Panc1 (cell line): ENCODE measurements around the gene CCR5AS.

Experiments
- ATAC-seq: fragments of 200-7000 bp; cut with Tn5 transposase; 2 replicates; pipeline ENCODE4 v1.9.1; 2020; ENCODE audit warnings: mild to moderate bottlenecking, moderate library complexity
- BruUV-seq: library from RNA; stranded (reverse); fragments of 400-500 nt; replicated peaks from 2 replicates; lab custom pipeline; 2021; lab: Mats Ljungman, UMichigan
- CTCF ChIA-PET: fragments of 300-600 bp; sonication (Branson Sonifier 250); formaldehyde crosslinking; loops from one replicate; lab custom pipeline; 2022; ENCODE audit warnings: antibody characterized with exemption; lab: Charles Lee
- POLR2A ChIA-PET: fragments of 300-600 bp; sonication (Branson Sonifier 250); formaldehyde crosslinking; loops from one replicate; lab custom pipeline; 2022; ENCODE audit warnings: antibody characterized with exemption; lab: Charles Lee
- DNase-seq: peaks from one replicate; pipeline ENCODE4 v3.0.0-alpha.2; 2010; ENCODE audit warnings: low read depth, low spot score
- H3K27ac ChIP-seq: 2 replicates; pipeline ENCODE4 v1.5.1; 2011; ENCODE audit warnings: mild to moderate bottlenecking, low read length, inconsistent platforms
- H3K27me3 ChIP-seq: fragments of 200-500 bp; sonication (Bioruptor generic); 2 replicates; pipeline ENCODE4 v1.6.0; 2014; ENCODE audit warnings: low read length, inconsistent platforms; ENCODE audit not compliant: control insufficient read depth, insufficient read depth
- H3K36me3 ChIP-seq: fragments of 200-500 bp; sonication (Bioruptor generic); 2 replicates; pipeline ENCODE4 v1.5.1; 2014; ENCODE audit warnings: inconsistent platforms, mild to moderate bottlenecking, low read length, moderate library complexity; ENCODE audit not compliant: control insufficient read depth, insufficient read depth
- H3K4me1 ChIP-seq: 2 replicates; pipeline ENCODE4 v1.5.1; 2011; ENCODE audit warnings: inconsistent platforms, mild to moderate bottlenecking, low read length, moderate library complexity; ENCODE audit not compliant: control insufficient read depth, insufficient read depth
- H3K4me3 ChIP-seq, 2 experiments: 2 replicates each; pipeline ENCODE4 v1.5.1; 2011 to 2012; ENCODE audit warnings: low read depth in 2 of 2, low read length in 2 of 2, mild to moderate bottlenecking in 2 of 2, inconsistent platforms in 1 of 2, moderate library complexity in 1 of 2
- H3K9me3 ChIP-seq: fragments of 200-500 bp; sonication (Bioruptor generic); 2 replicates; pipeline ENCODE4 v1.5.1; 2014; ENCODE audit warnings: low read depth, mild to moderate bottlenecking, inconsistent platforms, low read length, moderate library complexity; ENCODE audit not compliant: control insufficient read depth, insufficient read depth
- CTCF ChIP-seq: fragments of 450-650 bp; IDR thresholded peaks from 2 replicates; pipeline ENCODE4 v1.5.1; 2017; ENCODE audit warnings: mild to moderate bottlenecking
- POLR2AphosphoS5 ChIP-seq: IDR thresholded peaks from 2 replicates; pipeline ENCODE4 v1.6.1; 2012; ENCODE audit warnings: mild to moderate bottlenecking, low read depth, low read length, moderate library complexity
- REST ChIP-seq, 2 experiments: IDR thresholded peaks; 2 replicates each; pipeline ENCODE4 v1.6.1; 2011 to 2012; ENCODE audit warnings: low read depth in 2 of 2, control low read depth in 1 of 2, low read length in 1 of 2, mild to moderate bottlenecking in 1 of 2, moderate library complexity in 1 of 2; ENCODE audit not compliant: insufficient read depth in 1 of 2
- SIN3A ChIP-seq: IDR thresholded peaks from 2 replicates; pipeline ENCODE4 v1.6.1; 2012; ENCODE audit warnings: low read depth, mild to moderate bottlenecking, low read length, moderate library complexity, borderline replicate concordance; ENCODE audit not compliant: insufficient read depth
- TCF7L2 ChIP-seq: IDR thresholded peaks from 2 replicates; pipeline ENCODE4 v1.6.1; 2011; ENCODE audit warnings: mild to moderate bottlenecking, low read depth, low read length, inconsistent platforms
- in situ Hi-C: cut with HindIII; loops from 2 replicates; pipeline ENCODE4 v1.10.0; 2016; ENCODE audit warnings: low sequenced_read_pairs, low pct_unique_long_range_greater_than_20kb
- intact Hi-C: fragments of 100-400 bp; cut with micrococcal nuclease; formaldehyde crosslinking; loops from one replicate; pipeline ENCODE4 v1.10.0; 2022; ENCODE audit not compliant: unreplicated experiment

CCR5AS gene

GRCh38 chr3:46407970-46408369 lies 1.1 kb upstream of the CCR5AS start:
- intact Hi-C loops (no loop called here), in situ Hi-C loops (no loop called here)
- no peaks in the 10 kb centered on the region for H3K4me1 ChIP-seq
- H3K9me3 ChIP-seq = no peaks in the 10 kb centered on the region
- TF ChIP-seq TCF7L2 (no peak), SIN3A (no peak), CTCF (no peak), POLR2AphosphoS5 (no peak), REST (IDR thresholded peaks at IDR 0.05; ENCODE audit: insufficient read depth in 1 of 2, low read depth in 2 of 2, low read length in 1 of 2) (no peak)
- ChIA-PET POLR2A (no interaction called here), CTCF (no interaction called here)
- H3K36me3 ChIP-seq = no peaks in the 10 kb centered on the region
- DNase-seq = no peak
- no peak overlapping the region for H3K4me3 ChIP-seq
- BruUV-seq = no TSS peak
- H3K27ac ChIP-seq = no peak overlapping the region
- ATAC-seq = no peak
- H3K27me3 ChIP-seq = no peaks in the 10 kb centered on the region

- H3K27ac ChIP-seq = no peak overlapping the region
- no peaks in the 10 kb centered on the region for H3K9me3 ChIP-seq
- ATAC-seq = no peak
- in situ Hi-C loops (no loop called here), intact Hi-C loops (no loop called here)
- no peak for TF ChIP-seq SIN3A
- TF ChIP-seq REST (IDR thresholded peaks at IDR 0.05; ENCODE audit: insufficient read depth in 1 of 2, low read depth in 2 of 2, low read length in 1 of 2) = no peak
- no peak for TF ChIP-seq TCF7L2
- TF ChIP-seq CTCF = no peak
- no peak for TF ChIP-seq POLR2AphosphoS5
- no peaks in the 10 kb centered on the region for H3K36me3 ChIP-seq
- BruUV-seq = no TSS peak
- CTCF ChIA-PET = no interaction called here
- H3K27me3 ChIP-seq = no peaks in the 10 kb centered on the region
- POLR2A ChIA-PET = no interaction called here
- H3K4me3 ChIP-seq = no peak overlapping the region
- DNase-seq = no peak
- no peaks in the 10 kb centered on the region for H3K4me1 ChIP-seq
Observed at GRCh38 chr3:46406443-46406787, 451 bp downstream of the CCR5AS start.
